Inferior parietal cortex (tissue), 1 donor: ENCODE results near the gene DYRK2.

Experiments
- DNase-seq: peaks from one replicate; pipeline ENCODE4 v3.0.0-alpha.2; 2016; ENCODE audit errors: extremely low spot score

Gene DYRK2

GRCh38 chr12:67704071-67704470 is 55.5 kb downstream of the DYRK2 start:
- no peak for DNase-seq

DNA sequence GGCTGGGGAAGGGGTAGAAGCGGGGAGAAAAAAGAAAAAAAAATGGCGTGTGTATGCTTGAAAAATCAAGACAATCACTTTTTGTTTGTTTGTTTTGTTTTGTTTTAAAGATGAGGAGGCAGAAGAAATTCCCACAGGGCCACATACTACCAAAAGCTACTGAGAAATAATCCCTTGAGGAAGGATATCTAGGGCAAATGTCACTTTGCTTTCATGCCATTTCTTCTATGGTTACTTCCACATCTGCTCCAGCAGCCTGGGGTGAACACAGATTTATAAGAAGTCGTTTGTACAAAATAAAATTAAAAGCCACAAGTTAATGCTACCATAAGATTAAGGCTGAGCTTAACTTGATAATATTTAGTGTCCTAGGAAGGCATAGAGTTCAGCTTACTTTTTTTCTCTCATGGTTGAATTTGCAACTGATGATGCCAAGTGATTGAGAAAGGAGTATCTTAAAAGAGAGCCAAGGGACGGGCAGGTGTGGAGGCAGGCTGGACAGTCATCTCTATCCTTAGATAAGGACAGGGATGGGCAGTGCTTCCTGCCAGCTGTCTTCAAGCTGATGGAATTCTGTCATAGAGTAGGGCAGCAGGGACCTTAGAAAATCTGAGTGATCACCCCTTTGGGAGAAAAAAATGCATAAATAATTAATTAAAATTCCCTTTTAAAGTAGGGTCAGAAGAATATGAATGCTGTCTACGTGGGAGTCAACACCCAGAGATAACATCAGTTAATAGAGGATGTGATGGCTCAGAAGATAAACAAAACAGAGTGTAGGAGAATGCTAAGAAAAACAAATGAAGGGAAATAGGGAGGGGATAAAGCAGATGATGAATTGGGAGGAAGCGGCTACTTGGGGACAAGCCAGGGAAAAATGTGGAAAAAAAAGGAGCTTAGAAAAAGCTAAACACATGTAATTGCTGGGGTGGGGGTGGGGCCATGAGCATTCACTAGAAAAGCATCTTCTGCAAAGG is 57.1 kb downstream of the DYRK2 start:
- no peak for DNase-seq

GRCh38 chr12:67709367-67709954 is 60.9 kb downstream of the DYRK2 start:
- DNase-seq = no peak

DNA sequence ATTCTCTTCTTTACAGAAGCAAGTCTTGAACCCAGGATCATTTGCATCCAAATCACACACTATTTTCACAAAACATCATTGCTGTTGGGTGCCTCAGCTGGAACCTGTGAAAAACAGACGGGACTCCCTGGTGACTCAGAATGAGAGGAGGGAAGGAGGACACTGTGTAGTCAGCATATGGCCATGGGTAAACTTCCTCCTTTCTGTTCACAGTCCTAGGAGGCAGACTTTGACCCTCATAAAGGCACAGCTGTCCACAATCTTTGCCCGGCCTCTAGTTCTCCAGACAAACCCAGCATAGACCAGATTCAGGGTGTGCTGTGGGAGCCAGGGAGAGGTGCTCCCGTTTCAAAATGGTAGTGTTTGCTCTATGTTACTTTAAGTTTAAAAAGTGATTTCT is 62.0 kb downstream of the DYRK2 start:
- DNase-seq = peak; percentile 14

GRCh38 chr12:67712011-67712410 is 63.5 kb downstream of the DYRK2 start:
- no peak for DNase-seq

GRCh38 chr12:67714648-67715047 is 66.1 kb downstream of the DYRK2 start:
- no peak for DNase-seq
